AG09319 (cell line): Measurements from ENCODE around the gene GBF1.
"Not testable (repeated sequence)": the region's sequence is repeated elsewhere in the genome, so short reads cannot be mapped to it uniquely, and the experiment has no call there.

Source experiments
- DNase-seq: peaks from one replicate; pipeline ENCODE4 v3.0.0-alpha.2; 2010; ENCODE audit warnings: low read depth; ENCODE audit errors: extremely low read depth
- TF ChIP-seq, protein P1 (sequence below): IDR thresholded peaks from 2 replicates; pipeline ENCODE4 v1.5.1; 2011; ENCODE audit warnings: low read depth, mild to moderate bottlenecking, inconsistent platforms, low read length, moderate library complexity

GBF1 gene

DNA sequence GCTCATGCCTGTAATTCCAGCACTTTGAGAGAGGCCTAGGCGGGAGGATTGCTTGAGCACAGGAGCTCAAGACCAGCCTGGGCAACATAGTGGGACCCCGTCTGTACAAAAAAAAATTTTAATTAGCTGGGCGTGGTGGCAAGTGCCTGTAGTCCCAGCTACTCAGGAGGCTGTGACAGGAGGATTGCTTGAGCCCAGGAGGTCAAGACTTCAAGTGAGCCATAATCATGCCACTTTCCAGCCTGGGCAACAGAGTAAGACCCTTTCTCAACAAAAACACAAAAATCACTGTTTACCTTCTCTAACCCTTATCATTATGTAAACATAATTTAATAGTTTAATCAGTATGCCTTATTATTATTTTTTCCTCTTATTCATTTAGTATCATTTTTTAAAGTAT is 44.5 kb downstream of the GBF1 start:
- no peak for DNase-seq
- TF ChIP-seq, protein P1, sequence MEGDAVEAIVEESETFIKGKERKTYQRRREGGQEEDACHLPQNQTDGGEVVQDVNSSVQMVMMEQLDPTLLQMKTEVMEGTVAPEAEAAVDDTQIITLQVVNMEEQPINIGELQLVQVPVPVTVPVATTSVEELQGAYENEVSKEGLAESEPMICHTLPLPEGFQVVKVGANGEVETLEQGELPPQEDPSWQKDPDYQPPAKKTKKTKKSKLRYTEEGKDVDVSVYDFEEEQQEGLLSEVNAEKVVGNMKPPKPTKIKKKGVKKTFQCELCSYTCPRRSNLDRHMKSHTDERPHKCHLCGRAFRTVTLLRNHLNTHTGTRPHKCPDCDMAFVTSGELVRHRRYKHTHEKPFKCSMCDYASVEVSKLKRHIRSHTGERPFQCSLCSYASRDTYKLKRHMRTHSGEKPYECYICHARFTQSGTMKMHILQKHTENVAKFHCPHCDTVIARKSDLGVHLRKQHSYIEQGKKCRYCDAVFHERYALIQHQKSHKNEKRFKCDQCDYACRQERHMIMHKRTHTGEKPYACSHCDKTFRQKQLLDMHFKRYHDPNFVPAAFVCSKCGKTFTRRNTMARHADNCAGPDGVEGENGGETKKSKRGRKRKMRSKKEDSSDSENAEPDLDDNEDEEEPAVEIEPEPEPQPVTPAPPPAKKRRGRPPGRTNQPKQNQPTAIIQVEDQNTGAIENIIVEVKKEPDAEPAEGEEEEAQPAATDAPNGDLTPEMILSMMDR = no peak

DNA sequence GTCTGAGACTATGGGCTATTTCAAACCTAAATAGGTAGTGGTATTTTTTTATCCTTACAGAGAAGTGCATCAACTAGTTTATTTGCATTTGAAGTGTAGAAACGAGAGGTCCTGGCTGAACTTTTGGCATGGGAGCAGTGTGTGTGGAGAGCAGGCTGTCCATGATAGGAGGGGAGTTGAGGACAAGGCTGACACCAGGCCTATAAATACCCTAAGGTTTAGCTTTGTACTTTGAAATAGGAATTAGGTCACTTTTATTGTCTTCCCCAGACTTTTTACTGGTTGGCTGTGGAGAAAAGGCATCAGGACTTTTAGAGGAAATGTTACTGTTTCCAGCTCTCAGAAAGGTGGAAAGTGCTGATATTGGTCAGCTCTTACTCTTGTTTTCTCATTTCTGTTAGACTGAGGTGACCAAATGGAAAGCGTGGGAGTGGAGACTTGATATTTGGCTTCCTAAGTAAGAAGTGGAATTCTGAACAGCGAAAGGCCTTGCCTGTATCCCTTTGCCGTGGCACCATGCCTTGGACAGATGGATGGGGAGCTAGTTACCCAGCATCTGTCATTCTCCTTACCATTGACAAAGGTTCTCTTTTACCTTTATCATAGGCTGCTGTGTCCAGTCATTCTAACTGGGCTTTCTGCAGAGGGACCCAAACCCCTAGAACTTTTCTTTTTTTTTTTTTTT is 46.0 kb downstream of the GBF1 start:
- no peak for DNase-seq
- TF ChIP-seq, protein P1 = no peak

GRCh38 chr10:102297101-102297500 is 51.8 kb downstream of the GBF1 start:
- TF ChIP-seq, protein P1 = no peak
- no peak for DNase-seq

DNA sequence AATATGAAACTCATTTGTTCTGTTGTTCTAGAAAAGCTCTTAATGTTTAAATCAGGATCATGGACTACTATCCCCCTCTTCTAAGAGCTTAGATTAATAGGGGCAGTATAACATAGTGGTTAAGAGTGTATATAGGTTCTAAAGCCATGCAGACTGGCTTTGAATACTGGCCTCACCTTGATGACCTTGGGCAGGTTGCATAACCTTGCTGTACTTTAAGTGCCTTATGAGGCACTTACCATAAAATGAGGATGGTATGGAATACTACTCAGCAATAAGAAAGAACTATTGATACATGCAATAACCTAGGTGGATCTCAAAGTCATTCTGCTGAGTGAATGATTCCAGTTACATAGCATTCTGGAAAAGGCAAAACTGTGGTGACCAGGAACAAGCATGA is 53.6 kb downstream of the GBF1 start:
- DNase-seq = no peak
- TF ChIP-seq, protein P1 = no peak

- DNase-seq = no peak
- TF ChIP-seq, protein P1 = no peak
Observed at GRCh38 chr10:102299873-102300272, 54.5 kb downstream of the GBF1 start.

DNA sequence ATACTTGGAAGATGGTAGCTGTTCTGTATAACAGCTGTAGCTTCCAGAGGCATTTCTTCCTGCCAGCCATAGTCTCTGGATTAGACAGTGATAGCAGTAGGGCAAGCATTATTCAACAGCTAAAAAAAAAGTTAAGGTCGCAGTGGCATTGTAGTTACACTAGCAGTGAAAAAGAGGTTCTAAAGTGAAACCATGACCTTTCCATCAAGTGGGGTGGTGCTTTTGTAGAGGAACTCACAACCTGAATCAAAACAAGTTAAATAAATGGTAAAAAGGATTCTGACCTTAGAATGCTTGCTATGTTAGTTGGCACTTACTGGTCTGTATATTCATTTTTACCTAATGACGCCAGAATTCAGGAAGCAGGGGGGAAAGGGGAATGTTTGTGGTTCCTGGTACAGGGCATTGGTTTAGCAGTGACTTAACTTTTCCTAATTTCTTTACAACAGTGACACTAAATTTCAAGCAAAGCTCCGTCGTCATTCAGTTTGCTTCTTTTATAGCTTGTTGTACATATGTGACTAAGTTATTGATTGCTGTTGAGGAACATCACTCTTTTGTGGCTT is 55.0 kb downstream of the GBF1 start:
- TF ChIP-seq, protein P1 = no peak
- no peak for DNase-seq

- not testable (repeated sequence) for DNase-seq
Observed at GRCh38 chr10:102300912-102301311, 55.6 kb downstream of the GBF1 start.

DNA sequence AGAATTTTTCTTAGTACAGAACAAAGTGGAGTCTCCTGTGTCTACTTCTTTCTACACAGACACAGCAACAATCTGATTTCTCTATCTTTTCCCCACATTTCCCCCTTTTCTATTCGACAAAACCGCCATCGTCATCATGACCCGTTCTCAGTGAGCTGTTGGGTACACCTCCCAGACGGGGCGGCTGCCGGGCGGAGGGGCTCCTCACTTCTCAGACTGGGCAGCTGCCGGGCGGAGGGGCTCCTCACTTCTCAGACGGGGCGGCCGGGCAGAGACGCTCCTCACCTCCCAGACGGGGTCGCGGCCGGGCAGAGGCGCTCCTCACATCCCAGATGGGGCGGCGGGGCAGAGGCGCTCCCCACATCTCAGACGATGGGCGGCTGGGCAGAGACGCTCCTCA is 56.0 kb downstream of the GBF1 start:
- DNase-seq = not testable (repeated sequence)
